H1 (cell line): Measurements from ENCODE around the gene NCKAP1. TPM values are rescaled to one million over a fixed set of nuclear protein-coding genes. Genes with fewer than 3 reads are reported as not detected.
A peak's percentile ranks its signal among the peaks of the same experiment; 100 is the strongest.

Experiments
- ASH2L ChIP-seq: fragments of 200-600, 300-600 bp; sonication (generic); IDR thresholded peaks from one replicate; pipeline ENCODE4 v1.7.1; 2017; ENCODE audit warnings: low read length
- BACH1 ChIP-seq: IDR thresholded peaks from 2 replicates; pipeline ENCODE4 v1.6.1; 2012; ENCODE audit warnings: low read length, improper control_type of control experiment
- CBX8 ChIP-seq: fragments of 300-800, 300-1000 bp; sonication (generic); IDR thresholded peaks from 2 replicates; pipeline ENCODE4 v1.7.1; 2016; ENCODE audit warnings: low read depth, low read length, borderline replicate concordance
- POLR2AphosphoS5 ChIP-seq: IDR thresholded peaks from 2 replicates; pipeline ENCODE4 v1.6.1; 2011; ENCODE audit warnings: low read depth, low read length
- RAD21 ChIP-seq, 2 experiments: IDR thresholded peaks in 1 of 2; conservative IDR thresholded peaks in 1 of 2; 2 replicates each; pipeline ENCODE4 v1.6.1; 2011; ENCODE audit warnings: low read depth in 2 of 2, low read length in 2 of 2, improper control_type of control experiment in 1 of 2, inconsistent platforms in 1 of 2, mild to moderate bottlenecking in 1 of 2, moderate library complexity in 1 of 2
- RNF2 ChIP-seq: fragments of 200-900, 300-1000 bp; sonication (generic); IDR thresholded peaks from 2 replicates; pipeline ENCODE4 v1.7.1; 2016; ENCODE audit warnings: borderline replicate concordance, low read depth, mild to moderate bottlenecking, antibody characterized with exemption, low read length; ENCODE audit not compliant: poor library complexity, severe bottlenecking; ENCODE audit errors: missing control alignments
- polyA plus RNA-seq, 7 experiments: library from polyadenylated mRNA; depleted of rRNA in 3 of 7; stranded (reverse) in 5 of 7; unstranded in 2 of 7; fragments of >200 nt in 5 of 7; fragments of 200-250 nt in 2 of 7; gene quantifications; 1 replicate in 5 of 7; 2 replicates in 1 of 7; 4 replicates in 1 of 7; pipeline versions ENCODE4 v1.2.1 to v1.2.3, GENCODE V29; 2011 to 2013; ENCODE audit warnings: missing spikeins in 2 of 7, mixed read lengths in 2 of 7
- total RNA-seq: library from RNA; stranded (reverse); fragmentation: NEBNext Ultra II Directional; extraction: Animal tissue kit (Norgen Biotek cat#: 25700); gene quantifications from 2 replicates; pipeline ENCODE4 v1.2.1, GENCODE V29; 2021
- TF ChIP-seq, protein P1 (sequence below): IDR thresholded peaks from 2 replicates; pipeline ENCODE4 v1.6.1; 2011; ENCODE audit warnings: low read depth, mild to moderate bottlenecking, low read length; ENCODE audit not compliant: insufficient read depth
- TF ChIP-seq, protein P2 (sequence below), 3 experiments: IDR thresholded peaks; 1 replicate in 2 of 3; 2 replicates in 1 of 3; pipeline versions ENCODE4 v1.5.1 to v1.6.1; 2011; ENCODE audit warnings: low read length in 3 of 3, mild to moderate bottlenecking in 3 of 3, inconsistent platforms in 2 of 3, low read depth in 1 of 3, moderate library complexity in 1 of 3; ENCODE audit not compliant: insufficient read depth in 1 of 3; ENCODE audit errors: control extremely low read depth in 1 of 3

NCKAP1 gene
- total and polyA plus RNA-seq, 2 of the 8 experiments (the other 6 are each of a cell fraction or from before 2014, with no cell fraction given) = 90.8 to 173 TPM

DNA sequence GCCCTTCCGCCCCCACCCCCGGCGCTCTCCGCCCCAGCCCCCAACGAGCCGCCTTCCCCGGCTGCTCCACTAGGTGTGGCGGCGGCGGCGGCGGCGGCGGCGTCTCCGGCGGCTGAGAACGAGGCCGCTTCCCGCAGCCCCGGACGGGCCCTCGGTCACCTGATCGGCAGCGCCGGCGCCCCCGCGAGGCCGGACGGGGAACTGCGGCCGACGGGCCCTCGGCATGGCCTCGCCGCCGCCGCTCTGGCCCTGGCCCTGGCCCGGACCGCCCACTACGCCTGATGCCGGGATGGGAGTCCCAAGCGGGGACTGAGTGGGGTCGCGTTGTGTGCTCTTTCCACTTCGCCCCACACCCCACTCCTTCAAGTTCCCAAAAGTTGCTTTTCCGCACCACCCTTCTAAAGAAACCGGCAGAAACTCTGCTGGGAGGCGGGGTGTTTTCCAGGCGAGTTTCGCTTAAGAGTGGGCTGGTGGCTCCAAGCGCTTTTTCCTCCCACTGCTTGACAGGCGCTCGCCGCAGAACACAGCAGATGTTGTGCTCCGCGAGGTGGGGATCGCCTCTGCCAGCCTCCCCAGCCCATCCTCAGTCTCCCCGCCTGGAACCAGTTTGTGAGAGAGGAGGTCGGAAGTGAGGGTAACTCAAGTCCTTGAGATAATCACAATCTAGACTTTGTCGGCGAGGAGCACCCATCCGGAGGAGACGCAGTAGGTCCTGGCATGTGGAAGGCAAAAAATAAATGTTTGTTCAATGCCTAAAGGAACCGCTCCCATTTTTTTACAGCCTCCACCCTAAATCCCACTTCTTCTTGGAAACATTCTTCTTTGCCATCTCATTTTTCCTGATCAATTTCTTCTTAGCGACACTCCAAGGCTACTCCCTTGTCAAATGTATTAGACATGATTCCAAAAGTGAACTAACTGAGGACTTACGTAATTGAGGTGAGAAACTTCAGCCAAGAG lies at the start of gene NCKAP1 (continued):
- TF ChIP-seq, protein P1, sequence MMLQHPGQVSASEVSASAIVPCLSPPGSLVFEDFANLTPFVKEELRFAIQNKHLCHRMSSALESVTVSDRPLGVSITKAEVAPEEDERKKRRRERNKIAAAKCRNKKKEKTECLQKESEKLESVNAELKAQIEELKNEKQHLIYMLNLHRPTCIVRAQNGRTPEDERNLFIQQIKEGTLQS = peak; percentile 49; the same call in 1 of the 2 replicates
- TF ChIP-seq ASH2L (peak; percentile 91), RAD21 (IDR thresholded peaks at IDR 0.05 in 1 of 2, conservative IDR thresholded peaks at IDR 0.05 in 1 of 2; ENCODE audit: low read depth in 2 of 2, low read length in 2 of 2) (peak; percentile 8 to 55; a peak in 3 of 4 replicates), POLR2AphosphoS5 (no peak), BACH1 (peak; percentile 68; the same call in 1 of the 2 replicates), CBX8 (no peak), RNF2 (no peak)
- TF ChIP-seq, protein P2, sequence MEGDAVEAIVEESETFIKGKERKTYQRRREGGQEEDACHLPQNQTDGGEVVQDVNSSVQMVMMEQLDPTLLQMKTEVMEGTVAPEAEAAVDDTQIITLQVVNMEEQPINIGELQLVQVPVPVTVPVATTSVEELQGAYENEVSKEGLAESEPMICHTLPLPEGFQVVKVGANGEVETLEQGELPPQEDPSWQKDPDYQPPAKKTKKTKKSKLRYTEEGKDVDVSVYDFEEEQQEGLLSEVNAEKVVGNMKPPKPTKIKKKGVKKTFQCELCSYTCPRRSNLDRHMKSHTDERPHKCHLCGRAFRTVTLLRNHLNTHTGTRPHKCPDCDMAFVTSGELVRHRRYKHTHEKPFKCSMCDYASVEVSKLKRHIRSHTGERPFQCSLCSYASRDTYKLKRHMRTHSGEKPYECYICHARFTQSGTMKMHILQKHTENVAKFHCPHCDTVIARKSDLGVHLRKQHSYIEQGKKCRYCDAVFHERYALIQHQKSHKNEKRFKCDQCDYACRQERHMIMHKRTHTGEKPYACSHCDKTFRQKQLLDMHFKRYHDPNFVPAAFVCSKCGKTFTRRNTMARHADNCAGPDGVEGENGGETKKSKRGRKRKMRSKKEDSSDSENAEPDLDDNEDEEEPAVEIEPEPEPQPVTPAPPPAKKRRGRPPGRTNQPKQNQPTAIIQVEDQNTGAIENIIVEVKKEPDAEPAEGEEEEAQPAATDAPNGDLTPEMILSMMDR (IDR thresholded peaks at IDR 0.05; ENCODE audit: control extremely low read depth in 1 of 3, insufficient read depth in 1 of 3, low read depth in 1 of 3, low read length in 3 of 3) = peak; percentile 68 to 91 (median 74)
